Neuronal stem cell (in vitro differentiated cells): ENCODE data around the gene CLCN4.

Source experiments
- DNase-seq: peaks from one replicate; pipeline ENCODE4 v3.0.0-alpha.2; 2013; ENCODE audit warnings: low spot score
- H2AFZ ChIP-seq: one replicate; pipeline ENCODE4 v1.6.1; 2013; ENCODE audit warnings: mild to moderate bottlenecking, low read length, inconsistent platforms
- H2AK5ac ChIP-seq: 2 replicates; pipeline ENCODE4 v1.6.1; 2013; ENCODE audit warnings: low read depth, mild to moderate bottlenecking, inconsistent platforms, low read length, moderate library complexity, mixed read lengths
- H2BK120ac ChIP-seq: 2 replicates; pipeline ENCODE4 v1.6.1; 2013; ENCODE audit warnings: low read depth, mild to moderate bottlenecking, inconsistent platforms, low read length, moderate library complexity, mixed read lengths
- H2BK12ac ChIP-seq: one replicate; pipeline ENCODE4 v1.6.1; 2013; ENCODE audit warnings: low read length, inconsistent platforms
- H2BK15ac ChIP-seq: 2 replicates; pipeline ENCODE4 v1.6.1; 2013; ENCODE audit warnings: mild to moderate bottlenecking, low read length, inconsistent platforms, mixed read lengths
- H2BK5ac ChIP-seq: one replicate; pipeline ENCODE4 v1.6.1; 2013; ENCODE audit warnings: inconsistent platforms, mild to moderate bottlenecking, low read length, moderate library complexity
- H3K14ac ChIP-seq: one replicate; pipeline ENCODE4 v1.6.1; 2013; ENCODE audit warnings: low read length, inconsistent platforms
- H3K18ac ChIP-seq: 2 replicates; pipeline ENCODE4 v1.6.1; 2013; ENCODE audit warnings: low read length, inconsistent platforms
- H3K23ac ChIP-seq: 2 replicates; pipeline ENCODE4 v1.6.1; 2013; ENCODE audit warnings: low read depth, mild to moderate bottlenecking, mixed read lengths, low read length, inconsistent platforms; ENCODE audit not compliant: poor library complexity
- H3K27ac ChIP-seq: replicated peaks from 3 replicates; pipeline ENCODE4 v1.5.1; 2013; ENCODE audit warnings: low read length, inconsistent platforms
- H3K27me3 ChIP-seq, 3 experiments: 2 replicates each; pipeline ENCODE4 v1.6.1; 2013; ENCODE audit warnings: low read length in 3 of 3, mild to moderate bottlenecking in 2 of 3, inconsistent platforms in 1 of 3, low read depth in 1 of 3, mixed read lengths in 1 of 3, moderate library complexity in 1 of 3; ENCODE audit not compliant: control insufficient read depth in 3 of 3, insufficient read depth in 3 of 3
- H3K36me3 ChIP-seq, 2 donors: replicated peaks in 1 of 2; 2 replicates each; pipeline ENCODE4 v1.6.1; 2013; ENCODE audit warnings: low read length in 2 of 2; ENCODE audit not compliant: control insufficient read depth in 2 of 2, insufficient read depth in 2 of 2
- H3K4ac ChIP-seq: 2 replicates; pipeline ENCODE4 v1.6.1; 2013; ENCODE audit warnings: inconsistent platforms, mild to moderate bottlenecking, low read length, moderate library complexity
- H3K4me1 ChIP-seq, 2 donors: 1 replicate in 1 of 2; 2 replicates in 1 of 2; pipeline ENCODE4 v1.6.1; 2013; ENCODE audit warnings: low read length in 2 of 2, low read depth in 1 of 2; ENCODE audit not compliant: control insufficient read depth in 2 of 2, insufficient read depth in 1 of 2
- H3K4me2 ChIP-seq: one replicate; pipeline ENCODE4 v1.6.1; 2013; ENCODE audit warnings: mild to moderate bottlenecking, low read length, inconsistent platforms; ENCODE audit not compliant: insufficient read depth, poor library complexity, severe bottlenecking
- H3K4me3 ChIP-seq, 2 donors: 2 replicates each; pipeline ENCODE4 v1.5.1; 2013; ENCODE audit warnings: low read length in 2 of 2, mild to moderate bottlenecking in 2 of 2, inconsistent platforms in 1 of 2, moderate library complexity in 1 of 2
- H3K79me1 ChIP-seq: one replicate; pipeline ENCODE4 v1.6.1; 2013; ENCODE audit warnings: low read depth, mild to moderate bottlenecking, inconsistent platforms, low read length, moderate library complexity
- H3K9ac ChIP-seq: one replicate; pipeline ENCODE4 v1.6.1; 2013; ENCODE audit warnings: mild to moderate bottlenecking, low read depth, low read length, inconsistent platforms; ENCODE audit not compliant: poor library complexity
- H3K9me3 ChIP-seq, 2 donors: replicated peaks in 1 of 2; 2 replicates each; pipeline versions ENCODE3 to v1.6.1; 2013; ENCODE audit warnings: low read length in 2 of 2, mild to moderate bottlenecking in 2 of 2, inconsistent platforms in 1 of 2, low read depth in 1 of 2, mixed read lengths in 1 of 2, moderate library complexity in 1 of 2; ENCODE audit not compliant: control insufficient read depth in 2 of 2, insufficient read depth in 1 of 2
- H4K8ac ChIP-seq: one replicate; pipeline ENCODE4 v1.6.1; 2013; ENCODE audit warnings: low read depth, mild to moderate bottlenecking, inconsistent platforms, low read length, moderate library complexity
- H4K91ac ChIP-seq: one replicate; pipeline ENCODE4 v1.6.1; 2013; ENCODE audit warnings: low read length, low read depth, mild to moderate bottlenecking, inconsistent platforms; ENCODE audit not compliant: poor library complexity
- WGBS, 2 donors: extraction: QIAGEN DNeasy Blood & Tissue Kit; methylation state at CpG; one replicate each; pipeline ENCODE4 v1.1.7; 2013; ENCODE audit warnings: missing lambda C conversion rate in 2 of 2, mixed read lengths in 1 of 2; ENCODE audit not compliant: insufficient read length in 2 of 2, insufficient replicate concordance in 1 of 2; ENCODE audit errors: extremely low coverage in 2 of 2; 5-methylcytosine and 5-hydroxymethylcytosine counted together

CLCN4 gene

GRCh38 chrX:10246846-10247245 lies 90.1 kb downstream of the CLCN4 start:
- Histone ChIP-seq H3K23ac (no peak overlapping the region), H3K14ac (no peak overlapping the region), H3K4ac (no peak overlapping the region), H4K91ac (no peak overlapping the region), H3K36me3 (no peaks in the 10 kb centered on the region), H3K27ac (no peak overlapping the region), H3K27me3 (peaks cover 0 to 9% (median 0%) of the 10 kb centered on the region in 3 experiments), H2AK5ac (no peak overlapping the region), H2BK15ac (no peak overlapping the region), H3K4me2 (no peak overlapping the region), H3K4me3 (no peak overlapping the region), H4K8ac (no peak overlapping the region), H3K79me1 (no peaks in the 10 kb centered on the region), H3K4me1 (peaks cover 0 to 3% of the 10 kb centered on the region in 2 donors), H2AFZ (no peak overlapping the region), H2BK12ac (no peak overlapping the region), H3K9me3 (no peaks in the 10 kb centered on the region), H3K9ac (no peak overlapping the region), H3K18ac (no peak overlapping the region), H2BK5ac (no peak overlapping the region), H2BK120ac (no peak overlapping the region)
- no CpG with 5 or more reads among the region's 2 CpGs for WGBS, 2 donors
- DNase-seq: no peak

- Histone ChIP-seq H2BK12ac (no peak overlapping the region), H3K9ac (no peak overlapping the region)
Measured at GRCh38 chrX:10254739-10255138, 98.0 kb downstream of the CLCN4 start.

GRCh38 chrX:10259716-10260115 lies 102.9 kb downstream of the CLCN4 start:
- H2BK15ac ChIP-seq: no peak overlapping the region
- H4K8ac ChIP-seq: no peak overlapping the region
- H3K9me3 ChIP-seq: no peaks in the 10 kb centered on the region
- WGBS, 2 donors: no CpG with 5 or more reads among the region's 1 CpG
- H3K9ac ChIP-seq: no peak overlapping the region
- H2AFZ ChIP-seq: no peak overlapping the region
- H3K14ac ChIP-seq: no peak overlapping the region
- H3K23ac ChIP-seq: no peak overlapping the region
- no peak for DNase-seq
- no peak overlapping the region for H2BK5ac ChIP-seq
- H3K27me3 ChIP-seq: peaks cover 0 to 13% (median 0%) of the 10 kb centered on the region in 3 experiments
- no peak overlapping the region for H3K18ac ChIP-seq
- no peak overlapping the region for H2BK120ac ChIP-seq
- no peak overlapping the region for H2AK5ac ChIP-seq
- no peak overlapping the region for H3K4me3 ChIP-seq
- no peak overlapping the region for H4K91ac ChIP-seq
- no peak overlapping the region for H3K27ac ChIP-seq
- H3K4me2 ChIP-seq: no peak overlapping the region
- H3K4me1 ChIP-seq: no peaks in the 10 kb centered on the region
- H3K79me1 ChIP-seq: no peaks in the 10 kb centered on the region
- no peak overlapping the region for H2BK12ac ChIP-seq
- no peak overlapping the region for H3K4ac ChIP-seq
- H3K36me3 ChIP-seq: no peaks in the 10 kb centered on the region

More at GRCh38 chrX:10254739-10255138, 98.0 kb downstream of the CLCN4 start:
- H3K79me1 ChIP-seq: no peaks in the 10 kb centered on the region
- no peak overlapping the region for H3K27ac ChIP-seq
- DNase-seq: no peak
- no peak overlapping the region for H3K18ac ChIP-seq
- no peaks in the 10 kb centered on the region for H3K9me3 ChIP-seq
- H3K36me3 ChIP-seq: no peaks in the 10 kb centered on the region
- H2BK15ac ChIP-seq: no peak overlapping the region
- no peak overlapping the region for H3K23ac ChIP-seq
- H3K27me3 ChIP-seq: peaks cover 0 to 13% (median 0%) of the 10 kb centered on the region in 3 experiments
- H2AFZ ChIP-seq: no peak overlapping the region
- no peak overlapping the region for H4K91ac ChIP-seq
- no CpG with 5 or more reads among the region's 3 CpGs for WGBS, 2 donors
- H3K4me1 ChIP-seq: no peaks in the 10 kb centered on the region
- H4K8ac ChIP-seq: no peak overlapping the region
- no peak overlapping the region for H3K14ac ChIP-seq
- no peak overlapping the region for H3K4me2 ChIP-seq
- no peak overlapping the region for H3K4ac ChIP-seq
- no peak overlapping the region for H3K4me3 ChIP-seq
- no peak overlapping the region for H2BK120ac ChIP-seq
- H2AK5ac ChIP-seq: no peak overlapping the region
- H2BK5ac ChIP-seq: no peak overlapping the region

GRCh38 chrX:10265775-10266174 lies 109.0 kb downstream of the CLCN4 start:
- Histone ChIP-seq H3K27me3 (peaks cover 0 to 4% (median 0%) of the 10 kb centered on the region in 3 experiments), H3K18ac (no peak overlapping the region), H2AK5ac (no peak overlapping the region), H4K91ac (no peak overlapping the region), H2AFZ (no peak overlapping the region), H2BK120ac (no peak overlapping the region), H3K4me2 (no peak overlapping the region), H3K9ac (no peak overlapping the region), H4K8ac (no peak overlapping the region), H2BK5ac (no peak overlapping the region), H3K9me3 (no peaks in the 10 kb centered on the region), H2BK15ac (no peak overlapping the region), H3K23ac (no peak overlapping the region), H3K4me1 (no peaks in the 10 kb centered on the region), H2BK12ac (no peak overlapping the region), H3K36me3 (no peaks in the 10 kb centered on the region), H3K4me3 (no peak overlapping the region), H3K14ac (no peak overlapping the region), H3K4ac (no peak overlapping the region), H3K79me1 (no peaks in the 10 kb centered on the region), H3K27ac (no peak overlapping the region)
- WGBS, 2 donors: no CpG with 5 or more reads among the region's 2 CpGs
- DNase-seq: no peak
